NT2/D1 (cell line): Measurements from ENCODE around the gene PRKAG2.

Source experiments
- DNase-seq: peaks from one replicate; pipeline ENCODE4 v3.0.0-alpha.2; 2011; ENCODE audit warnings: low read depth, low spot score
- H3K27me3 ChIP-seq: 2 replicates; pipeline ENCODE4 v1.6.0; 2011; ENCODE audit warnings: mild to moderate bottlenecking; ENCODE audit not compliant: insufficient read length, insufficient read depth
- H3K36me3 ChIP-seq: 2 replicates; pipeline ENCODE4 v1.6.1; 2011; ENCODE audit warnings: mild to moderate bottlenecking, low read length, mixed read lengths; ENCODE audit not compliant: insufficient read depth, insufficient read length
- H3K4me1 ChIP-seq: 2 replicates; pipeline ENCODE4 v1.5.1; 2011; ENCODE audit not compliant: insufficient read depth, insufficient read length
- H3K4me3 ChIP-seq: 2 replicates; pipeline ENCODE4 v1.5.1; 2011; ENCODE audit warnings: low read depth; ENCODE audit not compliant: insufficient read length
- H3K9ac ChIP-seq: 2 replicates; pipeline ENCODE4 v1.6.0; 2011; ENCODE audit warnings: low read depth; ENCODE audit not compliant: insufficient read length
- H3K9me3 ChIP-seq: 2 replicates; pipeline ENCODE4 v1.5.1; 2011; ENCODE audit warnings: mild to moderate bottlenecking, low read length; ENCODE audit not compliant: insufficient read depth
- SUZ12 ChIP-seq: IDR thresholded peaks from 2 replicates; pipeline ENCODE4 v1.6.1; 2011; ENCODE audit not compliant: insufficient read length, insufficient read depth; ENCODE audit errors: extremely low read depth
- YY1 ChIP-seq: IDR thresholded peaks from 2 replicates; pipeline ENCODE4 v1.6.1; 2011; ENCODE audit not compliant: insufficient read length, insufficient read depth
- ZNF274 ChIP-seq: IDR thresholded peaks from 2 replicates; pipeline ENCODE4 v1.6.1; 2011; ENCODE audit warnings: mild to moderate bottlenecking, low read depth, low read length

Gene PRKAG2

DNA sequence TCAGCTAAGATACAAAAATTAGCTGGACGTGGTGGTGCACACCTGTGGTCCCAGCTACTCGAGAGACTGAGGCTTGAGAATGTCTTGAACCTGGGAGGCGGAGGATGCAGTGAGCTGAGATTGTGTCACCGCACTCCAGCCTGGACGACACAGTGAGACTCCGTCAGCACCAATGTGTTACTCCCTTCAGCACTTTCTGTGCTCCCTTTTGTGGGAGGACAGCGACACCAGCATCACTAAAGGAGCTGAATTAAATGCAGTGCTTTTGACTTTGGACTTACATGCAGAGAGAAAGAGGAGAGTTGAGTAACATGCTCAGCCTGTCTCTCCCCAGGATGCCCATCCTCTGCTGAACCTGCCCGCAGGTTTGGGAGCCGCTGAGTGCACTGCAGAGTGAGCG is 265.0 kb downstream of the PRKAG2 start:
- H3K9me3 ChIP-seq = no peaks in the 10 kb centered on the region
- peaks cover 3% of the 10 kb centered on the region for H3K4me1 ChIP-seq
- no peaks in the 10 kb centered on the region for H3K36me3 ChIP-seq
- H3K9ac ChIP-seq = no peak overlapping the region
- no peak overlapping the region for H3K4me3 ChIP-seq
- no peaks in the 10 kb centered on the region for H3K27me3 ChIP-seq
- TF ChIP-seq SUZ12 = no peak
- no peak for TF ChIP-seq ZNF274
- TF ChIP-seq YY1 = no peak
- DNase-seq = no peak

DNA sequence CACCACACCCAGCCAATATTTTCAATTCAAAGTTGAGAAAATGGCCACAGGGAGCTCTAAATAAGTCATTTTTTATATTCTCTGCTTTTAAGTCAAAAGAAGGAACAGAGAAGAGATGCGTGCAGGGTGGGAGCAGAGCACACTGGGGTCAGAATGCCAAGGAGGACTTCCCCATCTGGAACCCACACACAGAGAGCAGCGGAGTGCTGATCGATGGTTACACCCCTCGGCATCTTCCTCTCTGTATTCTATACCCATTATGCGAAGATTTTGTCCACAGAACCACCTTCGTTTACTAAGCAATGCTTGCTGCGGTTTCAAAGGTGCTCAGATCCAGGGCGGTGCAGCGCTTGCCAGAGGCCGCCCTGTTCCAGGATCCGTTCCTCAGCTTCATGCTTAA is 265.9 kb downstream of the PRKAG2 start:
- no peaks in the 10 kb centered on the region for H3K27me3 ChIP-seq
- no peak for TF ChIP-seq SUZ12
- no peak for TF ChIP-seq ZNF274
- no peak for TF ChIP-seq YY1
- H3K9me3 ChIP-seq = no peaks in the 10 kb centered on the region
- no peak overlapping the region for H3K9ac ChIP-seq
- H3K4me3 ChIP-seq = no peak overlapping the region
- peaks cover 3% of the 10 kb centered on the region for H3K4me1 ChIP-seq
- no peaks in the 10 kb centered on the region for H3K36me3 ChIP-seq
- no peak for DNase-seq

DNA sequence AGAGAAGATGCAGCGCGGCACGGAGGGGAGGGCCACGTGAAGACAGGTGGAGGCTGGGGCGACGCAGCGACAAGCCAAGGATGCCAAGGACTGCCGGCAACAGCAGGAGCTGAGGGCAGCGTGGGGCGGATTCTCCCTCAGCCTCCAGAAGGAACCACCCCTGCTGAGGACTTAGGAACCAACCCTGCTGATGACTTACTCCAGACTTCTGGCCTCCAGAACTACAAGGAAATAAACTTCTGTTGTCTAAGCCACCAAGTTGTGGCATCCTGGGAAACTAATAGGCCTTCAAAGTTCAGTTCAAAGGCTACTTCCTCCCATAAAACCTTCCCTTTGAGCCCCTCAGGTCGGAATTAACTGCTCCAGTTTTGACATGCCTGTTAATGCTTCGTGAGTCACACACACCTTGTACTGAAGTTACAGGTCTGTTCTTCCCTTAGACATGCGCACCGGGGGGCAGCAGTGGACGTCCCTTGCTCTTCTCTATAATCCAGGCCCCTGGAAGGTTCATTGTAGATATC is 268.8 kb downstream of the PRKAG2 start:
- no peak for DNase-seq
- H3K4me1 ChIP-seq = peaks cover 3% of the 10 kb centered on the region
- H3K9ac ChIP-seq = no peak overlapping the region
- H3K36me3 ChIP-seq = peaks cover 4% of the 10 kb centered on the region
- TF ChIP-seq SUZ12 (no peak), ZNF274 (no peak), YY1 (no peak)
- H3K27me3 ChIP-seq = no peaks in the 10 kb centered on the region
- no peak overlapping the region for H3K4me3 ChIP-seq
- no peaks in the 10 kb centered on the region for H3K9me3 ChIP-seq

DNA sequence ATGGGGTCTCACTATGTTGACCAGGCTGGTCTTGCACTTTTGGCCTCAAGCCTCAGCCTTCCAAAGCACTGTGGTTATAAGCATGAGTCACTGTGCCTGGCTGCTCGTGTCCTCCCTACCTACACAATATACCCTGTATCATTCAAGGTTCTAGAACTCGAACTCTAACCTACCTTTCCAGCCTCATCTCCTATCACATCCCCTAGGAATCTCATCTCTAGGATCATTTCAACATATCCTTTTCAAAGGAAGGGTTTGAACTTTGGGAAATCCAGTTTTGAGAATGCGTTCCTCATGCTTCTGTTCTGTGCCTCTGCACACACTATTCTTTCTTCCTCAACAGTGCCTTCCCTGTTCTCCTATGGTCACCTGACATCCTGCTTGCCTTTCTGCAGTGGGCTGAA is 269.4 kb downstream of the PRKAG2 start:
- TF ChIP-seq ZNF274 = no peak
- TF ChIP-seq YY1 = no peak
- TF ChIP-seq SUZ12 = no peak
- Histone ChIP-seq H3K4me1 (peaks cover 3% of the 10 kb centered on the region), H3K9me3 (no peaks in the 10 kb centered on the region), H3K36me3 (peaks cover 4% of the 10 kb centered on the region), H3K9ac (no peak overlapping the region), H3K27me3 (no peaks in the 10 kb centered on the region), H3K4me3 (no peak overlapping the region)
- DNase-seq = no peak

DNA sequence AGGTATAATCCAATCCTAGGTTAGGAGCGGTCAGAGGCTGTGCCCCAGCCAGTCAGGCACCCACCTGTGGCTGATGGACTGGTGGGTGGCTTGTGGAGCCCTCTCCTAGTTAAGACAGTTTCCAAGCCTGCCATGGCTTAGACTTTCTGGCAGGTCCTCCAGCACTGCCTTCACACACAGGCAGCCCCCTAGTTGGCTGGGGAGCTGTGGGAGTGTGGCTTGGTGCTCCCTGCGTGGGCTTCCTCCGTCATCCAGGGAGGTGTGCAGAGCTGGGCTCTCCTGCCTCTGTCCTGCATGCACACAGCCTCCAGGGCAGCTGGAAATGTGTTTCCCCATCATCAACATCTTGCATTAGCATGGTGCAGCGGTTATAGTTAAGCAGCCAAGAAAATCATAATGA is 273.0 kb downstream of the PRKAG2 start:
- TF ChIP-seq SUZ12 = no peak
- TF ChIP-seq YY1 = no peak
- TF ChIP-seq ZNF274 = no peak
- no peaks in the 10 kb centered on the region for H3K9me3 ChIP-seq
- H3K9ac ChIP-seq = no peak overlapping the region
- H3K4me1 ChIP-seq = peaks cover 6% of the 10 kb centered on the region
- no peak for DNase-seq
- no peak overlapping the region for H3K4me3 ChIP-seq
- peaks cover 4% of the 10 kb centered on the region for H3K36me3 ChIP-seq
- H3K27me3 ChIP-seq = no peaks in the 10 kb centered on the region

DNA sequence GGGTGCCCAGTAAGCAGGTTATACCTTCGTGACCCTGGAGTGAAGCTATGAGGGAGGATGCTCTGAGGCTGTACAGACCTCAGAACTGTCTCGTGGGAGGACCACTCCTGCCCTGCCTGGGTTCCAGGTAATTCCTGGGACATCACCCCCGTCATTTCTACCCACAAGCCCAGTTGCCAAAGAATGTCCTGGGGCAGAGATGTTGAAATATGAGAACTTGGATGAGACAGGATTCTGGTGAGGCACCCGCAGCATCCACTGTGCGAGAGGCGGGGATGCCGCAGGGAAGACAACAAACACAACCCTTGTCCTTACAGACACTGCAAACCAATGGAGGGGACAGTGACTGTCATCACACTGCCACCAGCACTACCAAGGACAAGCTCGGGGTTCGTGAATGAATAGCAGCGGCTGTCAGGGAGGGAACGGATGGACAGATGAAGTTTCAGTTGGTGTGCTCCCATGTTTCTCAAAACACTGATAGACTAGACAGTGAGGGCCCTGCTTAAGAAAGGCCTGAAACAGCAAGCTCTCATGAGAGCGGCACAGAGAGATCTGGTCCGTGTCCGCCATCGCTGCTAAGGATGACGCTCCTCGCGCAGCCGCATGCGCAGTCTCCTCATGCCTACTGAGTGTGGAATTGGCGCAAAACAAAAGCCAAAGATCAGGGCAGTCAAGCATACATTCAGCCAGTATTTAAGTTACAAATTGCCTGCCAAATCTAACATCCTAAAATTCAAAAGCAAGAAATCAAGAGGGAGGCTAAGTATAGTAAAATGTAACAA is 275.2 kb downstream of the PRKAG2 start:
- TF ChIP-seq YY1 (no peak), SUZ12 (no peak), ZNF274 (no peak)
- no peaks in the 10 kb centered on the region for H3K9me3 ChIP-seq

DNA sequence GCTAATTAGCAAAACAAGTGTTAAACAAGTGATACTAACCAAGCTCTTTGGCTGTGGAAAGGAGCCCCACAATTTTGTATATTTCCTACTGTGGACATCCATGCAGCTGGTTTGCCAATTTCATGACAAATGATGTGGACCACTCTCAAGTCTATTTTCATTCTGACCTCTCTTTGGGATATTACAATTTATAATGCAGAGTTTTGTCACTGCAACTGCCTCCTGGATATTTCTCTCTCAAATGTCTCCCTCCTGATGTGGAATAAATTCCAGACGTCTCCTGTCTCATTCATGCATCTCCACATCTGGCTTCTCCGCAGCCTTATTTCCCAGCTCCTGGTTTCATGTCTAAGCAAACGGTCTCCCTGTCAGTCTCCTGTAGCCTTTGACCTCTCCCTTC is 276.6 kb downstream of the PRKAG2 start:
- no peak for TF ChIP-seq SUZ12
- no peak for TF ChIP-seq ZNF274
- TF ChIP-seq YY1 = no peak
- Histone ChIP-seq H3K9me3 (no peaks in the 10 kb centered on the region), H3K4me3 (no peak overlapping the region), H3K4me1 (peaks cover 2% of the 10 kb centered on the region), H3K27me3 (no peaks in the 10 kb centered on the region), H3K36me3 (peaks cover 4% of the 10 kb centered on the region), H3K9ac (no peak overlapping the region)
- no peak for DNase-seq

More for the DNA sequence above, 275.2 kb downstream of the PRKAG2 start:
- H3K4me1 ChIP-seq = peaks cover 2% of the 10 kb centered on the region
- H3K4me3 ChIP-seq = no peak overlapping the region
- no peak overlapping the region for H3K9ac ChIP-seq
- H3K27me3 ChIP-seq = no peaks in the 10 kb centered on the region
- H3K36me3 ChIP-seq = peaks cover 4% of the 10 kb centered on the region
- DNase-seq = no peak
